H9 (cell line): ENCODE data around the gene VPS18. TPM values are rescaled to one million over a fixed set of nuclear protein-coding genes. Genes with fewer than 3 reads are reported as not detected.

Experiments
- DNase-seq: peaks from one replicate; pipeline ENCODE4 v3.0.0-alpha.2; 2017
- H2AFZ ChIP-seq: one replicate; pipeline ENCODE4 v1.6.1; 2013; ENCODE audit warnings: mild to moderate bottlenecking, low read length, control low read depth, moderate library complexity
- H2AK5ac ChIP-seq: 2 replicates; pipeline ENCODE4 v1.6.1; 2013; ENCODE audit warnings: low read length, control low read depth, mixed read lengths; ENCODE audit not compliant: insufficient read length
- H2BK120ac ChIP-seq: one replicate; pipeline ENCODE4 v1.6.1; 2013; ENCODE audit warnings: low read depth, mild to moderate bottlenecking, low read length, control low read depth, inconsistent platforms; ENCODE audit not compliant: poor library complexity, severe bottlenecking
- H2BK12ac ChIP-seq: 2 replicates; pipeline ENCODE4 v1.6.1; 2013; ENCODE audit warnings: low read length, control low read depth, mixed read lengths, low read depth; ENCODE audit not compliant: insufficient read length
- H2BK15ac ChIP-seq: 2 replicates; pipeline ENCODE4 v1.6.1; 2013; ENCODE audit warnings: low read depth, low read length, control low read depth
- H2BK20ac ChIP-seq: one replicate; pipeline ENCODE4 v1.6.1; 2013; ENCODE audit warnings: low read depth, mild to moderate bottlenecking, low read length, control low read depth, inconsistent platforms; ENCODE audit not compliant: poor library complexity, severe bottlenecking
- H2BK5ac ChIP-seq: 2 replicates; pipeline ENCODE4 v1.6.1; 2013; ENCODE audit warnings: low read length, control low read depth, mixed read lengths; ENCODE audit not compliant: insufficient read length
- H3K14ac ChIP-seq: 2 replicates; pipeline ENCODE4 v1.6.1; 2013; ENCODE audit warnings: low read length, control low read depth; ENCODE audit not compliant: insufficient read depth
- H3K18ac ChIP-seq: 2 replicates; pipeline ENCODE4 v1.6.1; 2013; ENCODE audit warnings: low read depth, mild to moderate bottlenecking, mixed read lengths, low read length, control low read depth; ENCODE audit not compliant: insufficient read length
- H3K23ac ChIP-seq: 2 replicates; pipeline ENCODE4 v1.6.1; 2013; ENCODE audit warnings: low read length, control low read depth, mixed read lengths, low read depth; ENCODE audit not compliant: insufficient read length
- H3K23me2 ChIP-seq: 2 replicates; pipeline ENCODE4 v1.6.1; 2013; ENCODE audit warnings: low read depth, mild to moderate bottlenecking, mixed read lengths, low read length, control low read depth; ENCODE audit not compliant: insufficient read length, poor library complexity, severe bottlenecking
- H3K27ac ChIP-seq: 2 replicates; pipeline ENCODE4 v1.5.1; 2013; ENCODE audit warnings: low read length, control low read depth, mixed read lengths, low read depth; ENCODE audit not compliant: insufficient read length
- H3K27me3 ChIP-seq: 2 replicates; pipeline ENCODE4 v1.6.1; 2013; ENCODE audit warnings: low read length, control low read depth, inconsistent platforms; ENCODE audit not compliant: insufficient read depth
- H3K4ac ChIP-seq: 2 replicates; pipeline ENCODE4 v1.6.1; 2013; ENCODE audit warnings: low read depth, mild to moderate bottlenecking, control low read depth, inconsistent platforms, low read length, moderate library complexity
- H3K4me1 ChIP-seq: 2 replicates; pipeline ENCODE4 v1.6.1; 2013; ENCODE audit warnings: low read length, control low read depth, inconsistent platforms; ENCODE audit not compliant: insufficient read depth
- H3K4me2 ChIP-seq: 2 replicates; pipeline ENCODE4 v1.6.1; 2013; ENCODE audit warnings: low read length, control low read depth, mixed read lengths; ENCODE audit not compliant: insufficient read length, insufficient read depth
- H3K56ac ChIP-seq: 2 replicates; pipeline ENCODE4 v1.6.1; 2013; ENCODE audit warnings: low read depth, mild to moderate bottlenecking, mixed read lengths, low read length, control low read depth; ENCODE audit not compliant: insufficient read length
- H3K79me1 ChIP-seq: 2 replicates; pipeline ENCODE4 v1.6.1; 2013; ENCODE audit warnings: low read depth, mild to moderate bottlenecking, moderate library complexity, low read length, control low read depth, inconsistent platforms; ENCODE audit not compliant: insufficient read depth, poor library complexity, severe bottlenecking
- H3K79me2 ChIP-seq: 2 replicates; pipeline ENCODE4 v1.6.1; 2013; ENCODE audit warnings: low read length, control low read depth, inconsistent platforms; ENCODE audit not compliant: insufficient read depth
- H3K9ac ChIP-seq: 2 replicates; pipeline ENCODE4 v1.6.1; 2013; ENCODE audit warnings: low read length, control low read depth, mixed read lengths; ENCODE audit not compliant: insufficient read length; ENCODE audit errors: extremely low read depth
- H3K9me3 ChIP-seq: one replicate; pipeline ENCODE4 v1.6.1; 2013; ENCODE audit warnings: low read depth, low read length, inconsistent platforms; ENCODE audit not compliant: control insufficient read depth
- H3T11ph ChIP-seq: one replicate; pipeline ENCODE4 v1.6.1; 2013; ENCODE audit warnings: mild to moderate bottlenecking, low read length, control low read depth, inconsistent platforms
- H4K20me1 ChIP-seq: one replicate; pipeline ENCODE4 v1.6.1; 2013; ENCODE audit not compliant: control insufficient read depth, insufficient read length, insufficient read depth
- H4K5ac ChIP-seq: 2 replicates; pipeline ENCODE4 v1.6.1; 2013; ENCODE audit warnings: low read depth, mild to moderate bottlenecking, mixed read lengths, low read length, control low read depth; ENCODE audit not compliant: insufficient read length
- H4K8ac ChIP-seq: replicated peaks from 2 replicates; pipeline ENCODE4 v1.6.1; 2013; ENCODE audit warnings: low read length, control low read depth, mixed read lengths, low read depth; ENCODE audit not compliant: insufficient read length
- H4K91ac ChIP-seq: 2 replicates; pipeline ENCODE4 v1.6.1; 2013; ENCODE audit warnings: low read depth, mild to moderate bottlenecking, moderate library complexity, mixed read lengths, low read length, control low read depth; ENCODE audit not compliant: insufficient read length
- H3K27ac Mint-ChIP-seq, 3 experiments: 2 replicates in 2 of 3; 3 replicates in 1 of 3; pipeline ENCODE4 v1.8.0; 2020 to 2021; ENCODE audit warnings: mixed read lengths in 3 of 3, mild to moderate bottlenecking in 1 of 3, moderate library complexity in 1 of 3
- H3K27me3 Mint-ChIP-seq: 2 replicates; pipeline ENCODE4 v1.8.0; 2021; ENCODE audit warnings: low read depth, mild to moderate bottlenecking, moderate library complexity, mixed read lengths
- H3K36me3 Mint-ChIP-seq, 3 experiments: 2 replicates in 2 of 3; 3 replicates in 1 of 3; pipeline ENCODE4 v1.8.0; 2020 to 2021; ENCODE audit warnings: low read depth in 3 of 3, mixed read lengths in 3 of 3; ENCODE audit not compliant: insufficient read depth in 1 of 3
- H3K4me1 Mint-ChIP-seq, 2 experiments: 2 replicates each; pipeline ENCODE4 v1.8.0; 2020; ENCODE audit warnings: mixed read lengths in 2 of 2
- H3K4me3 Mint-ChIP-seq, 2 experiments: 2 replicates in 1 of 2; 3 replicates in 1 of 2; pipeline ENCODE4 v1.8.0; 2020 to 2021; ENCODE audit warnings: mild to moderate bottlenecking in 2 of 2, mixed read lengths in 2 of 2, moderate library complexity in 1 of 2
- H3K9me3 Mint-ChIP-seq, 2 experiments: 2 replicates in 1 of 2; 3 replicates in 1 of 2; pipeline ENCODE4 v1.8.0; 2020; ENCODE audit warnings: mild to moderate bottlenecking in 2 of 2, mixed read lengths in 2 of 2, moderate library complexity in 1 of 2
- CTCF ChIP-seq: fragments of 200-600 bp; sonication (generic); conservative IDR thresholded peaks from 3 replicates; pipeline ENCODE4 v1.8.0; 2021; ENCODE audit warnings: antibody characterized with exemption, mild to moderate bottlenecking
- WGBS: extraction: QIAGEN DNeasy Blood & Tissue Kit; methylation state at CpG from one replicate; pipeline ENCODE4 v1.1.7; 2013; ENCODE audit warnings: missing lambda C conversion rate, low lambda C conversion rate, mixed read lengths; ENCODE audit not compliant: insufficient read length; ENCODE audit errors: extremely low coverage; 5-methylcytosine and 5-hydroxymethylcytosine counted together
- total RNA-seq: library from RNA; stranded (reverse); gene quantifications from 2 replicates; pipeline ENCODE4 v1.2.1, GENCODE V29; 2021

Gene VPS18
- total RNA-seq, 1 experiment from 2014 or later, result 45.0 TPM

- Histone ChIP-seq H2BK15ac (no peak overlapping the region), H3K27me3 (no peaks in the 10 kb centered on the region), H4K20me1 (no peaks in the 10 kb centered on the region), H4K5ac (no peak overlapping the region), H3K56ac (no peak overlapping the region), H3K4me1 (no peaks in the 10 kb centered on the region; the same call in 1 of the 2 replicates), H3K9ac (no peak overlapping the region), H3K79me2 (peaks cover 7% of the 10 kb centered on the region), H3K4me2 (no peak overlapping the region), H2AK5ac (no peak overlapping the region), H3K9me3 (no peaks in the 10 kb centered on the region), H2AFZ (no peak overlapping the region), H4K8ac (no peak overlapping the region), H3K79me1 (peaks cover 2% of the 10 kb centered on the region), H3K23me2 (peaks cover 11% of the 10 kb centered on the region), H3T11ph (no peak overlapping the region), H3K27ac (no peak overlapping the region), H3K23ac (no peak overlapping the region), H3K14ac (no peak overlapping the region), H3K4ac (no peak overlapping the region), H2BK20ac (no peak overlapping the region), H2BK12ac (no peak overlapping the region), H2BK5ac (no peak overlapping the region), H4K91ac (no peak overlapping the region), H2BK120ac (no peak overlapping the region), H3K18ac (no peak overlapping the region)
- TF ChIP-seq CTCF, result no peak
- no peak overlapping the region for H3K4me3 Mint-ChIP-seq
- peaks cover 10 to 17% of the 10 kb centered on the region in 2 experiments for H3K4me1 Mint-ChIP-seq
- H3K9me3 Mint-ChIP-seq, result no peaks in the 10 kb centered on the region; a peak in 1 of 5 replicates
- peaks cover 6 to 21% (median 18%) of the 10 kb centered on the region in 3 experiments; a peak in 6 of 7 replicates for H3K36me3 Mint-ChIP-seq
- peaks cover 23% of the 10 kb centered on the region for H3K27me3 Mint-ChIP-seq
- H3K27ac Mint-ChIP-seq, result no peak overlapping the region
- WGBS, result no CpG with 5 or more reads among the region's 2 CpGs
- DNase-seq, result no peak
These were observed 1.7 kb upstream of the VPS18 start for GRCh38 chr15:40892447-40893012.
